GM10847 (cell line): ENCODE measurements around the gene OR2T11.
"Not testable (repeated sequence)": the region's sequence is repeated elsewhere in the genome, so short reads cannot be mapped to it uniquely, and the experiment has no call there.

Source experiments
- POLR2A ChIP-seq: IDR thresholded peaks from 2 replicates; pipeline ENCODE4 v1.6.1; 2011; ENCODE audit not compliant: insufficient read length; ENCODE audit errors: extremely low read depth

The OR2T11 gene

GRCh38 chr1:248611883-248612414, 22.9 kb downstream of the OR2T11 start:
- no peak for TF ChIP-seq POLR2A

- no peak for TF ChIP-seq POLR2A
Measured at GRCh38 chr1:248610301-248610700, 24.6 kb downstream of the OR2T11 start.

- no peak for TF ChIP-seq POLR2A
Measured at GRCh38 chr1:248599396-248599795, 35.5 kb downstream of the OR2T11 start.

GRCh38 chr1:248597589-248597988, 37.3 kb downstream of the OR2T11 start, which contains the start of gene OR2T10:
OR2T10 (minus strand) TSS chr1:248597700; CDS start chr1:248593768, 3,932 bp downstream.
- TF ChIP-seq POLR2A, result no peak

GRCh38 chr1:248596615-248597014, 38.3 kb downstream of the OR2T11 start:
- no peak for TF ChIP-seq POLR2A

GRCh38 chr1:248593226-248593625, 41.7 kb downstream of the OR2T11 start:
- TF ChIP-seq POLR2A, result no peak

GRCh38 chr1:248592655-248593054, 42.2 kb downstream of the OR2T11 start:
- TF ChIP-seq POLR2A, result no peak

GRCh38 chr1:248590055-248590454, 44.8 kb downstream of the OR2T11 start:
- no peak for TF ChIP-seq POLR2A

- no peak for TF ChIP-seq POLR2A
Measured at GRCh38 chr1:248589334-248589733, 45.6 kb downstream of the OR2T11 start.

- no peak for TF ChIP-seq POLR2A
Measured at GRCh38 chr1:248585266-248585665, 49.6 kb downstream of the OR2T11 start.

- no peak for TF ChIP-seq POLR2A
Measured at GRCh38 chr1:248576260-248576980, 58.5 kb downstream of the OR2T11 start.

GRCh38 chr1:248574657-248575056, 60.2 kb downstream of the OR2T11 start, which contains the start of gene OR2T34:
OR2T34 (minus strand) TSS chr1:248574757; CDS start chr1:248574757, 0 bp downstream.
- not testable (repeated sequence) for TF ChIP-seq POLR2A
